HCT116 (cell line): Measurements from ENCODE around the gene SPX. TPM values are rescaled to one million over a fixed set of nuclear protein-coding genes. Genes with fewer than 3 reads are reported as not detected.

Source experiments
- ATAC-seq: fragments of 200-7000 bp; cut with Tn5 transposase; 2 replicates; pipeline ENCODE4 v1.9.1; 2020; ENCODE audit warnings: mild to moderate bottlenecking, moderate library complexity
- BruUV-seq: library from RNA; stranded (reverse); fragments of 400-500 nt; replicated peaks from 2 replicates; lab custom pipeline; 2021; lab: Mats Ljungman, UMichigan
- CTCF ChIA-PET: fragments of 300-600 bp; sonication (Branson Sonifier 250); formaldehyde crosslinking; loops from one replicate; lab custom pipeline; 2021; ENCODE audit warnings: antibody characterized with exemption; lab: Charles Lee
- POLR2A ChIA-PET: fragments of 300-600, 350-600 bp; sonication (Branson Sonifier 250); formaldehyde crosslinking; loops from one replicate; lab custom pipeline; 2021; ENCODE audit warnings: antibody characterized with exemption; lab: Charles Lee
- RAD21 ChIA-PET, 2 experiments: fragments of 300-600 bp; sonication (Branson Sonifier 250); formaldehyde crosslinking; loops; one replicate each; lab custom pipeline; 2023; ENCODE audit warnings: low total read pairs in 2 of 2; ENCODE audit not compliant: uncharacterized antibody in 2 of 2, unreplicated experiment in 2 of 2, low non-redundant PET in 1 of 2; lab: Charles Lee
- DNase-seq: peaks from one replicate; pipeline ENCODE4 v3.0.0-alpha.2; 2010; ENCODE audit warnings: low read depth, low spot score
- H2AFZ ChIP-seq: fragments of 200-600 bp; shearing (Covaris generic), sonication (generic); 2 replicates; pipeline ENCODE4 v1.6.1; 2017; ENCODE audit warnings: low read depth, mixed run types, mixed read lengths, antibody characterized with exemption, low read length; ENCODE audit not compliant: poor library complexity, severe bottlenecking
- H3K27ac ChIP-seq: 2 replicates; pipeline ENCODE4 v1.5.1; 2012; ENCODE audit warnings: low read depth, low read length
- H3K27me3 ChIP-seq: fragments of 200-600 bp; sonication (generic); 2 replicates; pipeline ENCODE4 v1.6.1; 2016; ENCODE audit warnings: mixed run types, low read length, mixed read lengths; ENCODE audit not compliant: insufficient read depth
- H3K36me3 ChIP-seq, 2 experiments: fragments of 200-500 bp in 1 of 2; fragments of 200-600 bp in 1 of 2; sonication (Bioruptor generic) in 1 of 2; sonication (generic) in 1 of 2; 2 replicates each; pipeline versions ENCODE4 v1.5.1 to v1.6.1; 2014 to 2016; ENCODE audit warnings: low read length in 2 of 2, inconsistent platforms in 1 of 2, mixed read lengths in 1 of 2, mixed run types in 1 of 2; ENCODE audit not compliant: insufficient read depth in 2 of 2, control insufficient read depth in 1 of 2
- H3K4me1 ChIP-seq, 2 experiments: fragments of 200-600 bp in 1 of 2; sonication (generic) in 1 of 2; 2 replicates each; pipeline versions ENCODE4 v1.5.1 to v1.6.1; 2012 to 2017; ENCODE audit warnings: low read length in 2 of 2, inconsistent platforms in 1 of 2, mild to moderate bottlenecking in 1 of 2, mixed read lengths in 1 of 2, mixed run types in 1 of 2, moderate library complexity in 1 of 2; ENCODE audit not compliant: insufficient read depth in 2 of 2, control insufficient read depth in 1 of 2
- H3K4me2 ChIP-seq: fragments of 200-600 bp; sonication (generic); 2 replicates; pipeline ENCODE4 v1.6.1; 2017; ENCODE audit warnings: mixed run types, low read length, mixed read lengths
- H3K4me3 ChIP-seq, 2 experiments: fragments of 200-600 bp in 1 of 2; sonication (generic) in 1 of 2; replicated peaks in 1 of 2; 2 replicates each; pipeline ENCODE4 v1.5.1; 2011 to 2016; ENCODE audit warnings: low read length in 2 of 2, control low read depth in 1 of 2, low read depth in 1 of 2, mild to moderate bottlenecking in 1 of 2, mixed read lengths in 1 of 2, mixed run types in 1 of 2
- H3K79me2 ChIP-seq: fragments of 200-600 bp; sonication (generic); 2 replicates; pipeline ENCODE4 v1.6.1; 2017; ENCODE audit warnings: mild to moderate bottlenecking, mixed run types, low read length, moderate library complexity, mixed read lengths; ENCODE audit not compliant: insufficient read depth
- H3K9ac ChIP-seq: fragments of 200-600 bp; sonication (generic); 2 replicates; pipeline ENCODE4 v1.6.1; 2016; ENCODE audit warnings: low read length, mixed read lengths
- H3K9me2 ChIP-seq: fragments of 200-600 bp; sonication (generic), shearing (Covaris generic); 2 replicates; pipeline ENCODE4 v1.6.1; 2017; ENCODE audit warnings: mixed run types, mild to moderate bottlenecking, moderate library complexity; ENCODE audit not compliant: insufficient read depth
- H3K9me3 ChIP-seq, 2 experiments: fragments of 200-500 bp in 1 of 2; fragments of 200-600 bp in 1 of 2; sonication (Bioruptor generic) in 1 of 2; sonication (generic) in 1 of 2; 2 replicates each; pipeline ENCODE4 v1.6.1; 2014 to 2017; ENCODE audit warnings: low read length in 2 of 2, mixed read lengths in 2 of 2, inconsistent platforms in 1 of 2, low read depth in 1 of 2, mild to moderate bottlenecking in 1 of 2, mixed run types in 1 of 2, moderate library complexity in 1 of 2; ENCODE audit not compliant: control insufficient read depth in 1 of 2, insufficient read depth in 1 of 2
- H4K20me1 ChIP-seq: fragments of 200-600 bp; sonication (generic), shearing (Covaris generic); 2 replicates; pipeline ENCODE4 v1.6.1; 2017; ENCODE audit warnings: mixed run types, mild to moderate bottlenecking, moderate library complexity; ENCODE audit not compliant: insufficient read depth
- CEBPB ChIP-seq: IDR thresholded peaks from 2 replicates; pipeline ENCODE4 v1.6.1; 2012; ENCODE audit warnings: low read depth
- EZH2phosphoT487 ChIP-seq: fragments of 200-600 bp; IDR thresholded peaks from 2 replicates; pipeline ENCODE4 v1.6.1; 2018; ENCODE audit warnings: antibody characterized with exemption, borderline replicate concordance
- JUND ChIP-seq: IDR thresholded peaks from 2 replicates; pipeline ENCODE4 v1.6.1; 2012
- POLR2A ChIP-seq: IDR thresholded peaks from 2 replicates; pipeline ENCODE4 v1.7.0; 2011; ENCODE audit warnings: borderline replicate concordance; ENCODE audit not compliant: insufficient read depth, insufficient read length; ENCODE audit errors: extremely low read depth
- RAD21 ChIP-seq: IDR thresholded peaks from 2 replicates; pipeline ENCODE4 v1.6.1; 2012; ENCODE audit warnings: low read depth, mild to moderate bottlenecking
- REST ChIP-seq: IDR thresholded peaks from 2 replicates; pipeline ENCODE4 v1.6.1; 2012; ENCODE audit warnings: low read depth
- TCF7L2 ChIP-seq: IDR thresholded peaks from 2 replicates; pipeline ENCODE4 v1.7.0; 2011; ENCODE audit warnings: borderline replicate concordance, inconsistent platforms; ENCODE audit not compliant: insufficient read depth, insufficient read length; ENCODE audit errors: extremely low read depth
- ZFX ChIP-seq: fragments of 450-650 bp; IDR thresholded peaks from 2 replicates; pipeline ENCODE4 v1.6.1; 2017
- ZNF274 ChIP-seq: fragments of 200-500 bp; sonication (Bioruptor generic); IDR thresholded peaks from 2 replicates; pipeline ENCODE4 v1.6.1; 2014; ENCODE audit warnings: mild to moderate bottlenecking, low read depth, low read length, inconsistent platforms
- intact Hi-C: fragments of 100-400 bp; cut with micrococcal nuclease; formaldehyde crosslinking; loops from 2 replicates; pipeline ENCODE4 v1.10.0; 2022
- total RNA-seq: library from RNA; stranded (reverse); gene quantifications from one replicate; pipeline ENCODE4 v1.2.1, GENCODE V29; 2021; ENCODE audit not compliant: unreplicated experiment
- TF ChIP-seq, protein P1 (sequence below): IDR thresholded peaks from 2 replicates; pipeline ENCODE4 v1.6.1; 2012

Gene SPX
- total RNA-seq, 1 experiment from 2014 or later, result 0.76 TPM

DNA sequence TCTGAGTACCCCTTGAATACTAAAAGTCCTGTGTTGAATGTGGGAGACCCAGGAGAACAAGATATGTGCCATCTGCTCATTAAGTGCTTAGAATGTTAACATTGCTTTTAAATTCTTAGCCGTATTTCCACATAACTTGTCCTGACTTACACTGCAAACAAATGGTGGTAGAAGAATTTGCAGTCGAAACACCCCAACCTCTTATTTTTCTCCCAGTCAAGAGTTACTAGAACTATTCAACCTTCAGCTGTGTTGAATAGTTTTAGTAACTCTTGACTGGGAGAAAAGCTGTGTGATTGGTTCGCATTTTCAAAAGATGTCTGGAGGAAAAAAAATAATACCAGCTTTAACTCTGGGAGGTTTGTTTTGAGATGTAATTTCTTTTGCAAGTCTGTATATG, 7.6 kb upstream of the SPX start:
- CTCF ChIA-PET, result no interaction called here
- Histone ChIP-seq H3K27me3 (no peaks in the 10 kb centered on the region), H3K79me2 (no peaks in the 10 kb centered on the region), H2AFZ (no peak overlapping the region), H3K4me1 (no peaks in the 10 kb centered on the region), H4K20me1 (no peaks in the 10 kb centered on the region), H3K4me2 (no peak overlapping the region), H3K9me3 (no peaks in the 10 kb centered on the region), H3K4me3 (no peak overlapping the region), H3K27ac (no peak overlapping the region), H3K9ac (no peak overlapping the region), H3K9me2 (no peaks in the 10 kb centered on the region), H3K36me3 (peaks cover 0 to 5% of the 10 kb centered on the region in 2 experiments; a peak in 2 of 4 replicates)
- BruUV-seq, result no TSS peak
- no peak for ATAC-seq
- POLR2A ChIA-PET, result no interaction called here
- intact Hi-C loops, result no loop called here
- no peak for DNase-seq
- TF ChIP-seq ZFX (no peak), POLR2A (no peak), JUND (no peak)
- RAD21 ChIA-PET, result no interaction called here

DNA sequence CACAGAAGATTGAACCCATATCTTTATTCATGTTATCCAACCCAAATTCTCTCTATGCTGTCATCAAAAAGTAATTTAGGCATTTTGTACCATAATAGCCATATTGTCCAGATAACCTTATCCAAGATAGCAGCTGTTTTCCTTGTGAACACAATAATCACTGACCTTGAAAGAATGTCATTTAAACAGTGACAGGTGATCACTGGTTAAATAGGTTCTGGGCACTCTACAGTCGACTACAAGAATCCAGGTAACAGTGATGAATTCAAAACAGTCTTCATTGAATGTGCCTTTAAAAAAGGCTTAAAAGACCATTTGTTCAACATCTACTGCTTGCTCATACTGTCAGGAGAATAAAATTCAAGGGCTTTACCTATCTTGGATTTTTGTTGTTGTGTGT, 4.6 kb upstream of the SPX start:
- no peaks in the 10 kb centered on the region for H4K20me1 ChIP-seq
- BruUV-seq, result no TSS peak
- ChIA-PET CTCF (no interaction called here), POLR2A (no interaction called here), RAD21 (no interaction called here)
- no peak for TF ChIP-seq CEBPB
- no peak overlapping the region for H2AFZ ChIP-seq
- DNase-seq (no peak), ATAC-seq (no peak)
- no peaks in the 10 kb centered on the region for H3K9me2 ChIP-seq
- no peak overlapping the region for H3K4me2 ChIP-seq
- no peaks in the 10 kb centered on the region for H3K79me2 ChIP-seq
- no peak overlapping the region for H3K27ac ChIP-seq
- no peaks in the 10 kb centered on the region for H3K27me3 ChIP-seq
- no peaks in the 10 kb centered on the region for H3K9me3 ChIP-seq
- H3K4me1 ChIP-seq, result no peaks in the 10 kb centered on the region
- no peaks in the 10 kb centered on the region for H3K36me3 ChIP-seq
- no peak overlapping the region for H3K9ac ChIP-seq
- no peak overlapping the region for H3K4me3 ChIP-seq
- intact Hi-C loops, result no loop called here

DNA sequence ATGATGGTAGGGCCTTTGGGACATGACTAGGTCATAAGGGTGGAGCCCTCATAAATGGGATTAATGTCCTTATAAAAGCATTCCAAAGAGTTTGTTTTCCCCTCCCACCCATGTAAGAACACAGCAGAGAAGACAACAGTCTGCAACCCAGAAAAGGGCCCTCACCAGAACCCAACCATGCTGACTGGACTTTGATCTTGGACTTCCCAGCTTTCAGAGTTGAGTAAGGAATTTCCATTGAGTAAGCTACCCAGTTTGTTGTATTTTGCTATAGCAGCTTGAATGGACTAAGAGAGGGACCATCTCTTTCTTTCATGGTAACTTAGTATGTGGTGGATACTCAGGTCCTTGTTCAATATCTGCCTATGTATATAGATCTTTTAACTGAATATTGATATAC, 2.9 kb upstream of the SPX start:
- intact Hi-C loops, result no loop called here
- H3K9ac ChIP-seq, result no peak overlapping the region
- no TSS peak for BruUV-seq
- no peaks in the 10 kb centered on the region for H3K36me3 ChIP-seq
- H3K4me2 ChIP-seq, result no peak overlapping the region
- no peaks in the 10 kb centered on the region for H3K4me1 ChIP-seq
- H3K4me3 ChIP-seq, result no peak overlapping the region
- H4K20me1 ChIP-seq, result no peaks in the 10 kb centered on the region
- DNase-seq (no peak), ATAC-seq (no peak)
- H3K27ac ChIP-seq, result no peak overlapping the region
- H3K79me2 ChIP-seq, result no peaks in the 10 kb centered on the region
- H3K9me2 ChIP-seq, result no peaks in the 10 kb centered on the region
- no peak overlapping the region for H2AFZ ChIP-seq
- no peaks in the 10 kb centered on the region for H3K9me3 ChIP-seq
- POLR2A ChIA-PET, result no interaction called here
- RAD21 ChIA-PET, result no interaction called here
- no peaks in the 10 kb centered on the region for H3K27me3 ChIP-seq
- TF ChIP-seq, protein P1, sequence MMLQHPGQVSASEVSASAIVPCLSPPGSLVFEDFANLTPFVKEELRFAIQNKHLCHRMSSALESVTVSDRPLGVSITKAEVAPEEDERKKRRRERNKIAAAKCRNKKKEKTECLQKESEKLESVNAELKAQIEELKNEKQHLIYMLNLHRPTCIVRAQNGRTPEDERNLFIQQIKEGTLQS, result no peak
- TF ChIP-seq ZFX (no peak), RAD21 (no peak), ZNF274 (no peak), EZH2phosphoT487 (no peak), TCF7L2 (no peak), REST (no peak)
- CTCF ChIA-PET, result no interaction called here
